Smooth muscle cell (in vitro differentiated cells): ENCODE measurements around the gene SLC8A1. TPM values are rescaled to one million over a fixed set of nuclear protein-coding genes. Genes with fewer than 3 reads are reported as not detected.

Source experiments
- DNase-seq: peaks from one replicate; lab custom pipeline; 2025; ENCODE audit not compliant: unreplicated experiment; lab: John Stamatoyannopoulos, UW
- H2AFZ ChIP-seq: fragments of 200-600 bp; sonication (generic); 2 replicates; pipeline ENCODE4 v1.6.0; 2016; ENCODE audit warnings: antibody characterized with exemption, low read depth, mild to moderate bottlenecking
- H3F3A ChIP-seq: fragments of 200-600 bp; sonication (generic); 2 replicates; pipeline ENCODE4 v1.6.0; 2017; ENCODE audit warnings: antibody characterized with exemption, low read depth
- H3K27ac ChIP-seq: fragments of 200-600 bp; sonication (generic); 2 replicates; pipeline ENCODE4 v1.5.1; 2016; ENCODE audit warnings: low read depth, mild to moderate bottlenecking
- H3K27me3 ChIP-seq: fragments of 200-600 bp; sonication (generic); 2 replicates; pipeline ENCODE4 v1.6.1; 2016; ENCODE audit warnings: low read depth, mild to moderate bottlenecking
- H3K36me3 ChIP-seq: fragments of 200-600 bp; sonication (generic); 2 replicates; pipeline ENCODE4 v1.5.1; 2016; ENCODE audit warnings: low read depth
- H3K4me1 ChIP-seq: fragments of 200-600 bp; sonication (generic); 2 replicates; pipeline ENCODE4 v1.5.1; 2016; ENCODE audit warnings: low read depth
- H3K4me2 ChIP-seq: fragments of 200-600 bp; sonication (generic); 2 replicates; pipeline ENCODE4 v1.6.0; 2016; ENCODE audit warnings: mild to moderate bottlenecking
- H3K4me3 ChIP-seq: fragments of 200-600 bp; sonication (generic); 2 replicates; pipeline ENCODE4 v1.5.1; 2016; ENCODE audit warnings: mild to moderate bottlenecking
- H3K79me2 ChIP-seq: fragments of 200-600 bp; sonication (generic); 2 replicates; pipeline ENCODE4 v1.6.0; 2016; ENCODE audit warnings: low read depth, mild to moderate bottlenecking
- H3K9ac ChIP-seq: fragments of 200-600 bp; sonication (generic); 2 replicates; pipeline ENCODE4 v1.6.0; 2016; ENCODE audit warnings: low read depth
- H3K9me3 ChIP-seq: fragments of 200-600 bp; sonication (generic); replicated peaks from 2 replicates; pipeline ENCODE4 v1.5.1; 2016; ENCODE audit warnings: low read depth
- H4K20me1 ChIP-seq: fragments of 200-600 bp; sonication (generic); 2 replicates; pipeline ENCODE4 v1.6.0; 2016; ENCODE audit warnings: low read depth
- WGBS: methylation state at CpG from one replicate; pipeline ENCODE4 v1.1.7; 2016; ENCODE audit warnings: low lambda C conversion rate; 5-methylcytosine and 5-hydroxymethylcytosine counted together
- polyA plus RNA-seq: library from polyadenylated mRNA; unstranded; fragments of >200 nt; fragmentation: Nextera tagmentation; extraction: Ambion mirVana; gene quantifications from 2 replicates; pipeline ENCODE4 v1.2.1, GENCODE V29; 2016
- total RNA-seq: library from RNA; depleted of rRNA; stranded (reverse); fragments of >200 nt; gene quantifications from 2 replicates; pipeline ENCODE4 v1.2.3, GENCODE V29; 2014
- TF ChIP-seq, protein P1 (sequence below): fragments of 200-600 bp; sonication (generic); IDR thresholded peaks from 2 replicates; pipeline ENCODE4 v1.5.1; 2017; ENCODE audit warnings: borderline replicate concordance, mild to moderate bottlenecking, antibody characterized with exemption; ENCODE audit not compliant: insufficient read depth, poor library complexity, severe bottlenecking

The SLC8A1 gene
- total and polyA plus RNA-seq, 2 experiments from 2014 or later: 1.1 to 5.3 TPM

GRCh38 chr2:40257340-40258134 lies 194.4 kb downstream of the SLC8A1 start:
- Histone ChIP-seq H2AFZ (no peak overlapping the region), H3K27ac (no peak overlapping the region)

DNA sequence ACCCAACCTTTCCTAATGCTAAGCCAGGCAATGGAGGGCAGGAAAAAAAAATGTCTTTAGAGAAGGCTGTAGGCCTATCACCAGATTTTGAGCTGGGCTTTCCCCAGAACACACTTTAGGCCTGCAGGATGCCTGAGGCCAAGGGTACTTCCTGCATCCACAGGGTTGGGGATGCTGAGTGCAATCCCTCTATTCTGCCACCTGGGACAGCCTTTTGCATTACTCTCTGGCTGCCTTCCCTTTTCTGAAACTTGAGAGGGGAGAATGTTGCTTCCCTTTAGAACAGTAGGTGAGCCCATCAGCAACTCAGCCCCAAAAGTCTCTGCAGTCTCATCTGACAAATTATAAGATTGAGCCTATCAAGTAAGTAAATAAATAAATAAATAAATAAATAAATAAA lies 195.2 kb downstream of the SLC8A1 start:
- Histone ChIP-seq H3K4me1 (no peaks in the 10 kb centered on the region), H4K20me1 (no peaks in the 10 kb centered on the region), H3F3A (no peaks in the 10 kb centered on the region), H3K9ac (no peak overlapping the region), H3K27ac (no peak overlapping the region), H3K4me2 (no peak overlapping the region), H3K9me3 (no peaks in the 10 kb centered on the region), H3K79me2 (no peaks in the 10 kb centered on the region), H2AFZ (no peak overlapping the region), H3K36me3 (no peaks in the 10 kb centered on the region), H3K27me3 (no peaks in the 10 kb centered on the region), H3K4me3 (no peak overlapping the region)
- DNase-seq: no peak
- TF ChIP-seq, protein P1, sequence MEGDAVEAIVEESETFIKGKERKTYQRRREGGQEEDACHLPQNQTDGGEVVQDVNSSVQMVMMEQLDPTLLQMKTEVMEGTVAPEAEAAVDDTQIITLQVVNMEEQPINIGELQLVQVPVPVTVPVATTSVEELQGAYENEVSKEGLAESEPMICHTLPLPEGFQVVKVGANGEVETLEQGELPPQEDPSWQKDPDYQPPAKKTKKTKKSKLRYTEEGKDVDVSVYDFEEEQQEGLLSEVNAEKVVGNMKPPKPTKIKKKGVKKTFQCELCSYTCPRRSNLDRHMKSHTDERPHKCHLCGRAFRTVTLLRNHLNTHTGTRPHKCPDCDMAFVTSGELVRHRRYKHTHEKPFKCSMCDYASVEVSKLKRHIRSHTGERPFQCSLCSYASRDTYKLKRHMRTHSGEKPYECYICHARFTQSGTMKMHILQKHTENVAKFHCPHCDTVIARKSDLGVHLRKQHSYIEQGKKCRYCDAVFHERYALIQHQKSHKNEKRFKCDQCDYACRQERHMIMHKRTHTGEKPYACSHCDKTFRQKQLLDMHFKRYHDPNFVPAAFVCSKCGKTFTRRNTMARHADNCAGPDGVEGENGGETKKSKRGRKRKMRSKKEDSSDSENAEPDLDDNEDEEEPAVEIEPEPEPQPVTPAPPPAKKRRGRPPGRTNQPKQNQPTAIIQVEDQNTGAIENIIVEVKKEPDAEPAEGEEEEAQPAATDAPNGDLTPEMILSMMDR: peak; percentile 14

More at GRCh38 chr2:40257340-40258134, 194.4 kb downstream of the SLC8A1 start:
- Histone ChIP-seq H3K79me2 (no peaks in the 10 kb centered on the region), H3K36me3 (no peaks in the 10 kb centered on the region), H3K4me2 (no peak overlapping the region), H3F3A (no peaks in the 10 kb centered on the region), H3K9me3 (no peaks in the 10 kb centered on the region), H4K20me1 (no peaks in the 10 kb centered on the region), H3K27me3 (no peaks in the 10 kb centered on the region), H3K4me1 (no peaks in the 10 kb centered on the region), H3K9ac (no peak overlapping the region), H3K4me3 (no peak overlapping the region)
- 87% methylated on average over 7 of the region's 7 CpGs for WGBS
- DNase-seq: no peak
- TF ChIP-seq, protein P1: no peak

DNA sequence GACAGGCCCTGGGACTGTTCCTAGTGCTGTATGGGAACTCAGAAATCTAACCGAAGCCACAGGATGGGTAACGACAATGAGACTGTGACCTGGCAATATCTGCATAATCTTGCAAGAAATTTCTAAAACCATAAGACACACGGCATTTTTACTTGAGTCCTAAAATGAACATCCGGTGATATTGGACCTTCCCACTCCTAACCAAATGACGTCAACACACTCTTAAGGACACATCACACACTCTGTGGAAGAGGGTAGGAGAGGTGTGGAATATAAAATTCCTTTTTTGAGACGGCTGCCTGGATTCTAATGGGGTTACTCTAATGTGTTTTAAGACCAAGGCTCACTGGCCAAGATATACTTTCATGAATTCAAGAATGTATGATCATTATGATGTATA lies 195.9 kb downstream of the SLC8A1 start:
- Histone ChIP-seq H4K20me1 (no peaks in the 10 kb centered on the region), H2AFZ (no peak overlapping the region), H3K4me1 (no peaks in the 10 kb centered on the region), H3K4me2 (no peak overlapping the region), H3K79me2 (no peaks in the 10 kb centered on the region), H3K4me3 (no peak overlapping the region), H3K36me3 (no peaks in the 10 kb centered on the region), H3K27me3 (no peaks in the 10 kb centered on the region), H3K9me3 (no peaks in the 10 kb centered on the region), H3F3A (no peaks in the 10 kb centered on the region), H3K9ac (no peak overlapping the region), H3K27ac (no peak overlapping the region)
- no peak for DNase-seq
- TF ChIP-seq, protein P1: no peak
- 92% methylated on average over 6 of the region's 6 CpGs for WGBS

DNA sequence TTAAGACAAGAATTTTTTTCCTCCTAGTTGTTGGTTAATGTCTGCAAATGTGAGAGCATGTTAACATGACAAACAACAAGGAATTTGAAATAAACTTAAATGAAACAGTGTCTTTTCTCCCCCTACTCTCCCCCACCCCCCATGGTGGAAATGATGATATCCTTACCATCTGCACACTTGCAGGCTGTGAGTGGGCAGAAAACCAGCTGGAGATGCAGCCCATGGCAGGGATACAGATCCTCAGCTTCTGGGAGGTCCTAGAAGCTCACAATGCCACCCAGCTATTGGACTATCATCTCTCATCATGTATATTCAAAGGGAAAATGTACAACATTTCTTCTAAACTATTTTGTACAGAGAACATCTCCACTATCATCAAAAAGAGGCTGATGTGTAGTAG lies 196.8 kb downstream of the SLC8A1 start:
- Histone ChIP-seq H3K79me2 (no peaks in the 10 kb centered on the region), H3K9ac (no peak overlapping the region)

More for the DNA sequence above, 196.8 kb downstream of the SLC8A1 start:
- Histone ChIP-seq H3K4me2 (no peak overlapping the region), H2AFZ (no peak overlapping the region), H3K36me3 (no peaks in the 10 kb centered on the region), H4K20me1 (no peaks in the 10 kb centered on the region), H3K4me1 (no peaks in the 10 kb centered on the region), H3K27me3 (no peaks in the 10 kb centered on the region), H3K4me3 (no peak overlapping the region), H3K27ac (no peak overlapping the region), H3K9me3 (no peaks in the 10 kb centered on the region), H3F3A (no peaks in the 10 kb centered on the region)
- TF ChIP-seq, protein P1: no peak
- no peak for DNase-seq
